DOHH2 (cell line): ENCODE data around the gene KIF6.

Source experiments
- H3F3A ChIP-seq: fragments of 200-600 bp; sonication (generic), shearing (Covaris generic); 2 replicates; pipeline ENCODE4 v1.6.0; 2016; ENCODE audit warnings: antibody characterized with exemption, mild to moderate bottlenecking; ENCODE audit not compliant: control insufficient read depth, insufficient read depth
- H3K27ac ChIP-seq: fragments of 200-600 bp; sonication (generic); 2 replicates; pipeline ENCODE4 v1.5.1; 2014; ENCODE audit warnings: low read depth, mild to moderate bottlenecking, low read length, moderate library complexity
- H3K27me3 ChIP-seq: fragments of 200-600 bp; sonication (generic); 2 replicates; pipeline ENCODE4 v1.6.1; 2014; ENCODE audit warnings: mild to moderate bottlenecking, low read length, mixed read lengths; ENCODE audit not compliant: control insufficient read depth
- H3K36me3 ChIP-seq: fragments of 200-600 bp; sonication (generic); 2 replicates; pipeline ENCODE4 v1.6.1; 2014; ENCODE audit warnings: mild to moderate bottlenecking, low read length, moderate library complexity, mixed read lengths; ENCODE audit not compliant: control insufficient read depth
- H3K4me1 ChIP-seq: fragments of 200-600 bp; sonication (generic); 2 replicates; pipeline ENCODE4 v1.6.1; 2014; ENCODE audit warnings: mild to moderate bottlenecking, low read length, mixed read lengths; ENCODE audit not compliant: control insufficient read depth
- H3K4me2 ChIP-seq: fragments of 200-600 bp; sonication (generic); 2 replicates; pipeline ENCODE4 v1.6.0; 2014; ENCODE audit warnings: mild to moderate bottlenecking, low read length, moderate library complexity
- H3K4me3 ChIP-seq: fragments of 200-600 bp; sonication (generic); 2 replicates; pipeline ENCODE4 v1.5.1; 2014; ENCODE audit warnings: mild to moderate bottlenecking, low read length, mixed read lengths
- H3K79me2 ChIP-seq: fragments of 200-600 bp; sonication (generic); 2 replicates; pipeline ENCODE4 v1.6.1; 2014; ENCODE audit warnings: mild to moderate bottlenecking, low read length, mixed read lengths; ENCODE audit not compliant: control insufficient read depth
- H3K9me2 ChIP-seq: fragments of 200-600 bp; sonication (generic); replicated peaks from 2 replicates; pipeline ENCODE4 v1.6.1; 2014; ENCODE audit warnings: mild to moderate bottlenecking, low read length, mixed read lengths; ENCODE audit not compliant: control insufficient read depth
- H3K9me3 ChIP-seq: fragments of 200-600 bp; sonication (generic); 2 replicates; pipeline ENCODE4 v1.6.1; 2014; ENCODE audit warnings: antibody characterized with exemption, low read length, mixed read lengths; ENCODE audit not compliant: control insufficient read depth, insufficient read depth
- H4K20me1 ChIP-seq: fragments of 200-600 bp; sonication (generic); 2 replicates; pipeline ENCODE4 v1.6.0; 2014; ENCODE audit warnings: low read depth, mild to moderate bottlenecking, antibody characterized with exemption, low read length, moderate library complexity; ENCODE audit not compliant: control insufficient read depth, insufficient read depth
- CTCF ChIP-seq: fragments of 200-600 bp; sonication (generic); IDR thresholded peaks from one replicate; pipeline ENCODE4 v1.5.1; 2014; ENCODE audit warnings: antibody characterized with exemption, mild to moderate bottlenecking, low read depth, low read length; ENCODE audit not compliant: poor library complexity, severe bottlenecking
- EZH2phosphoT487 ChIP-seq: fragments of 200-600 bp; sonication (generic); IDR thresholded peaks from 2 replicates; pipeline ENCODE4 v1.6.1; 2017; ENCODE audit warnings: borderline replicate concordance, mild to moderate bottlenecking, antibody characterized with exemption, low read length, moderate library complexity, mixed read lengths

The KIF6 gene

GRCh38 chr6:39755231-39755630 is 30.0 kb upstream of the KIF6 start:
- H3K4me2 ChIP-seq, result no peak overlapping the region

GRCh38 chr6:39754514-39755115 is 29.4 kb upstream of the KIF6 start:
- Histone ChIP-seq H4K20me1 (no peaks in the 10 kb centered on the region), H3K27me3 (no peaks in the 10 kb centered on the region), H3K4me3 (no peak overlapping the region), H3K79me2 (no peaks in the 10 kb centered on the region), H3K4me1 (no peaks in the 10 kb centered on the region), H3K9me3 (no peaks in the 10 kb centered on the region), H3K36me3 (no peaks in the 10 kb centered on the region), H3F3A (no peaks in the 10 kb centered on the region), H3K4me2 (no peak overlapping the region), H3K27ac (no peak overlapping the region), H3K9me2 (no peaks in the 10 kb centered on the region)
- TF ChIP-seq EZH2phosphoT487 (no peak), CTCF (no peak)

More at GRCh38 chr6:39755231-39755630, 30.0 kb upstream of the KIF6 start:
- Histone ChIP-seq H3K36me3 (no peaks in the 10 kb centered on the region), H3K9me2 (no peaks in the 10 kb centered on the region), H3K4me3 (no peak overlapping the region), H3K79me2 (no peaks in the 10 kb centered on the region), H3F3A (no peaks in the 10 kb centered on the region), H3K27ac (no peak overlapping the region), H3K9me3 (no peaks in the 10 kb centered on the region), H3K4me1 (no peaks in the 10 kb centered on the region), H4K20me1 (no peaks in the 10 kb centered on the region), H3K27me3 (no peaks in the 10 kb centered on the region)
- TF ChIP-seq CTCF (no peak), EZH2phosphoT487 (no peak)

GRCh38 chr6:39753725-39754045 is 28.5 kb upstream of the KIF6 start:
- H3K27ac ChIP-seq, result no peak overlapping the region
- no peaks in the 10 kb centered on the region for H3K79me2 ChIP-seq
- no peaks in the 10 kb centered on the region for H3K36me3 ChIP-seq
- no peaks in the 10 kb centered on the region for H3K4me1 ChIP-seq
- H3K27me3 ChIP-seq, result no peaks in the 10 kb centered on the region
- no peak for TF ChIP-seq CTCF
- TF ChIP-seq EZH2phosphoT487, result no peak
- H3K9me2 ChIP-seq, result no peaks in the 10 kb centered on the region
- H3K9me3 ChIP-seq, result no peaks in the 10 kb centered on the region
- no peaks in the 10 kb centered on the region for H3F3A ChIP-seq
- H4K20me1 ChIP-seq, result no peaks in the 10 kb centered on the region
- H3K4me2 ChIP-seq, result no peak overlapping the region
- H3K4me3 ChIP-seq, result no peak overlapping the region
